Measurements from ENCODE around the gene CSNK2B. TPM values are rescaled to one million over a fixed set of nuclear protein-coding genes. Genes with fewer than 3 reads are reported as not detected.

CSNK2B gene
- total and polyA plus RNA-seq, 9 of the 15 experiments (the other 6 are each of a cell fraction or from before 2014, with no cell fraction given) = 120 to 1,126 (median 529) TPM

DNA sequence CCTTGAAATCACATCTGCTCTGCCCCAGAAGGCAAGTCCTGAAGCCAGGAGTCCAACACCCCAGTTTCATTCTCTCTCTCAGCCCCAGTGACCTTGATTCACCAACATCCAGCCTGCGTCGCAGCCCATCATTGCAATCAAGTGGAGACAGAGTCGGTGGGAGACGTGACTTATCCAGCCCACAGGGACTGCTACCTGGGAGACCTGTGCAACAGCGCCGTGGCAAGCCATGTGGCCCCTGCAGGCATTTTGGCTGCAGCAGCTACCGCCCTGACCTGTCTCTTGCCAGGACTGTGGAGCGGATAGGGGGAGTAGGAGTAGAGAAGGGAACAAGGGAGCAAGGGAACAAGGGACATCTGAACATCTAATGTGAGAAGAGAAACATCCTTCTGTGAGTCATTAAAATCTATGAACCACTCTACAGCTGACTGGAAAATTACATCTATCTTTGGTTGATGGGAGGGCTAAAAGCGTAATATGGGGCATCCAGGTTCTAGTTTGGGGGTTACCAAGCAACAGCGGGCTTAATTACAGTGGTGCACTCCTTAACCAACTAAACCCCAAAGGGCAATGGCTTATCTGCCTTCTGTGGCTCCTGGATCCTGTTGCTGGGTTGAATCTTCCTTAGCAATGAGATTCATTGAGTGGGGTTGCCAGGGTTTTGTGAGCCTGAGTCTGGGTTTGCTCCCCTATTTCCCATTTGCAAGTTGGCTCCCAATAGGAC is 51.8 kb downstream of the CSNK2B start (continued):
- TF ChIP-seq, protein P1, sequence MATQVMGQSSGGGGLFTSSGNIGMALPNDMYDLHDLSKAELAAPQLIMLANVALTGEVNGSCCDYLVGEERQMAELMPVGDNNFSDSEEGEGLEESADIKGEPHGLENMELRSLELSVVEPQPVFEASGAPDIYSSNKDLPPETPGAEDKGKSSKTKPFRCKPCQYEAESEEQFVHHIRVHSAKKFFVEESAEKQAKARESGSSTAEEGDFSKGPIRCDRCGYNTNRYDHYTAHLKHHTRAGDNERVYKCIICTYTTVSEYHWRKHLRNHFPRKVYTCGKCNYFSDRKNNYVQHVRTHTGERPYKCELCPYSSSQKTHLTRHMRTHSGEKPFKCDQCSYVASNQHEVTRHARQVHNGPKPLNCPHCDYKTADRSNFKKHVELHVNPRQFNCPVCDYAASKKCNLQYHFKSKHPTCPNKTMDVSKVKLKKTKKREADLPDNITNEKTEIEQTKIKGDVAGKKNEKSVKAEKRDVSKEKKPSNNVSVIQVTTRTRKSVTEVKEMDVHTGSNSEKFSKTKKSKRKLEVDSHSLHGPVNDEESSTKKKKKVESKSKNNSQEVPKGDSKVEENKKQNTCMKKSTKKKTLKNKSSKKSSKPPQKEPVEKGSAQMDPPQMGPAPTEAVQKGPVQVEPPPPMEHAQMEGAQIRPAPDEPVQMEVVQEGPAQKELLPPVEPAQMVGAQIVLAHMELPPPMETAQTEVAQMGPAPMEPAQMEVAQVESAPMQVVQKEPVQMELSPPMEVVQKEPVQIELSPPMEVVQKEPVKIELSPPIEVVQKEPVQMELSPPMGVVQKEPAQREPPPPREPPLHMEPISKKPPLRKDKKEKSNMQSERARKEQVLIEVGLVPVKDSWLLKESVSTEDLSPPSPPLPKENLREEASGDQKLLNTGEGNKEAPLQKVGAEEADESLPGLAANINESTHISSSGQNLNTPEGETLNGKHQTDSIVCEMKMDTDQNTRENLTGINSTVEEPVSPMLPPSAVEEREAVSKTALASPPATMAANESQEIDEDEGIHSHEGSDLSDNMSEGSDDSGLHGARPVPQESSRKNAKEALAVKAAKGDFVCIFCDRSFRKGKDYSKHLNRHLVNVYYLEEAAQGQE (IDR thresholded peaks at IDR 0.05; ENCODE audit: borderline replicate concordance) = peak; percentile 31; the same call in 1 of the 2 replicates
- TF ChIP-seq, protein P1 (CRISPR knock-in tag; IDR thresholded peaks at IDR 0.05; ENCODE audit: low read depth) = no peak
- TF ChIP-seq SMARCA5 (IDR thresholded peaks at IDR 0.05) = no peak
- no peak for TF ChIP-seq CSDE1 (IDR thresholded peaks at IDR 0.05)
- no peak for TF ChIP-seq PYGO2 (tag; IDR thresholded peaks at IDR 0.05)
- peak; percentile 56 for TF ChIP-seq DPF2 (IDR thresholded peaks at IDR 0.05)
- no peak for TF ChIP-seq SRSF7 (optimal IDR thresholded peaks at IDR 0.05; ENCODE audit: low read depth, low read length)
- TF ChIP-seq SLC30A9 (CRISPR knock-in tag; IDR thresholded peaks at IDR 0.05) = no peak
- TF ChIP-seq TBP (optimal IDR thresholded peaks at IDR 0.05; ENCODE audit: low read depth, low read length) = peak; percentile 38
- no peak for TF ChIP-seq ZNF75A (CRISPR knock-in tag; IDR thresholded peaks at IDR 0.05)
- TF ChIP-seq CBX5 (IDR thresholded peaks at IDR 0.05; ENCODE audit: borderline replicate concordance, low read depth) = no peak
- no peak for TF ChIP-seq MCM7 (IDR thresholded peaks at IDR 0.05)
- TF ChIP-seq, protein P2, sequence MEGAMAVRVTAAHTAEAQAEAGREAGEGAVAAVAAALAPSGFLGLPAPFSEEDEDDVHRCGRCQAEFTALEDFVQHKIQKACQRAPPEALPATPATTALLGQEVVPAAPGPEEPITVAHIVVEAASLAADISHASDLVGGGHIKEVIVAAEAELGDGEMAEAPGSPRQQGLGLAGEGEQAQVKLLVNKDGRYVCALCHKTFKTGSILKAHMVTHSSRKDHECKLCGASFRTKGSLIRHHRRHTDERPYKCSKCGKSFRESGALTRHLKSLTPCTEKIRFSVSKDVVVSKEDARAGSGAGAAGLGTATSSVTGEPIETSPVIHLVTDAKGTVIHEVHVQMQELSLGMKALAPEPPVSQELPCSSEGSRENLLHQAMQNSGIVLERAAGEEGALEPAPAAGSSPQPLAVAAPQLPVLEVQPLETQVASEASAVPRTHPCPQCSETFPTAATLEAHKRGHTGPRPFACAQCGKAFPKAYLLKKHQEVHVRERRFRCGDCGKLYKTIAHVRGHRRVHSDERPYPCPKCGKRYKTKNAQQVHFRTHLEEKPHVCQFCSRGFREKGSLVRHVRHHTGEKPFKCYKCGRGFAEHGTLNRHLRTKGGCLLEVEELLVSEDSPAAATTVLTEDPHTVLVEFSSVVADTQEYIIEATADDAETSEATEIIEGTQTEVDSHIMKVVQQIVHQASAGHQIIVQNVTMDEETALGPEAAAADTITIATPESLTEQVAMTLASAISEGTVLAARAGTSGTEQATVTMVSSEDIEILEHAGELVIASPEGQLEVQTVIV (CRISPR knock-in tag; IDR thresholded peaks at IDR 0.05; ENCODE audit: borderline replicate concordance) = no peak
- no peak for TF ChIP-seq IFI16 (CRISPR knock-in tag; IDR thresholded peaks at IDR 0.05)
- TF ChIP-seq, protein P3, sequence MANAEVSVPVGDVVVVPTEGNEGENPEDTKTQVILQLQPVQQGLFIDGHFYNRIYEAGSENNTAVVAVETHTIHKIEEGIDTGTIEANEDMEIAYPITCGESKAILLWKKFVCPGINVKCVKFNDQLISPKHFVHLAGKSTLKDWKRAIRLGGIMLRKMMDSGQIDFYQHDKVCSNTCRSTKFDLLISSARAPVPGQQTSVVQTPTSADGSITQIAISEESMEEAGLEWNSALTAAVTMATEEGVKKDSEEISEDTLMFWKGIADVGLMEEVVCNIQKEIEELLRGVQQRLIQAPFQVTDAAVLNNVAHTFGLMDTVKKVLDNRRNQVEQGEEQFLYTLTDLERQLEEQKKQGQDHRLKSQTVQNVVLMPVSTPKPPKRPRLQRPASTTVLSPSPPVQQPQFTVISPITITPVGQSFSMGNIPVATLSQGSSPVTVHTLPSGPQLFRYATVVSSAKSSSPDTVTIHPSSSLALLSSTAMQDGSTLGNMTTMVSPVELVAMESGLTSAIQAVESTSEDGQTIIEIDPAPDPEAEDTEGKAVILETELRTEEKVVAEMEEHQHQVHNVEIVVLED (CRISPR knock-in tag; IDR thresholded peaks at IDR 0.05) = no peak
- peak; percentile 60 for TF ChIP-seq PHF20 (IDR thresholded peaks at IDR 0.05; ENCODE audit: partially characterized antibody)
